Effector memory CD8-positive, alpha-beta T cell (primary cell): ENCODE measurements around the gene PJVK.

Experiments used
- ATAC-seq: fragments of 150-1000 bp; cut with Tn5 transposase; replicated peaks from 2 replicates; pipeline ENCODE4 v1.10.0; 2021; ENCODE audit warnings: mild to moderate bottlenecking, moderate library complexity
- DNase-seq, 3 experiments: peaks; one replicate each; pipeline ENCODE4 v3.0.0; 2021
- H3K27ac Mint-ChIP-seq, 2 donors: one replicate each; pipeline ENCODE4 v1.8.0; 2022; ENCODE audit warnings: mild to moderate bottlenecking in 2 of 2, mixed read lengths in 2 of 2, moderate library complexity in 2 of 2
- H3K27me3 Mint-ChIP-seq, 2 donors: one replicate each; pipeline ENCODE4 v1.8.0; 2022; ENCODE audit warnings: mixed read lengths in 2 of 2
- H3K36me3 Mint-ChIP-seq: one replicate; pipeline ENCODE4 v1.8.0; 2022; ENCODE audit warnings: mild to moderate bottlenecking, moderate library complexity, mixed read lengths; ENCODE audit not compliant: insufficient read depth
- H3K4me1 Mint-ChIP-seq, 2 donors: one replicate each; pipeline ENCODE4 v1.8.0; 2022; ENCODE audit warnings: low read depth in 2 of 2, mixed read lengths in 2 of 2
- H3K4me3 Mint-ChIP-seq, 2 donors: one replicate each; pipeline ENCODE4 v1.8.0; 2022; ENCODE audit warnings: mild to moderate bottlenecking in 2 of 2, mixed read lengths in 2 of 2, moderate library complexity in 2 of 2
- H3K9me3 Mint-ChIP-seq, 2 donors: one replicate each; pipeline ENCODE4 v1.8.0; 2022; ENCODE audit warnings: mixed read lengths in 2 of 2

Gene PJVK

GRCh38 chr2:178506949-178507348, 55.8 kb downstream of the PJVK start:
- Mint-ChIP-seq H3K9me3 (no peaks in the 10 kb centered on the region), H3K4me3 (no peak overlapping the region), H3K27me3 (no peaks in the 10 kb centered on the region), H3K4me1 (peaks cover 0 to 4% of the 10 kb centered on the region in 2 donors), H3K27ac (peak overlapping the region; percentile 15 to 62), H3K36me3 (peaks cover 51% of the 10 kb centered on the region)
- ATAC-seq (no peak), DNase-seq (no peak)

- Mint-ChIP-seq H3K9me3 (no peaks in the 10 kb centered on the region), H3K4me1 (peaks cover 4 to 7% of the 10 kb centered on the region in 2 donors), H3K36me3 (peaks cover 34% of the 10 kb centered on the region), H3K27ac (peak overlapping the region in 1 of 2 donors; percentile 63), H3K4me3 (no peak overlapping the region), H3K27me3 (no peaks in the 10 kb centered on the region)
- DNase-seq (no peak), ATAC-seq (no peak)
Observed at GRCh38 chr2:178508646-178509045, 57.5 kb downstream of the PJVK start.

GRCh38 chr2:178510384-178510783, 59.2 kb downstream of the PJVK start:
- DNase-seq (no peak), ATAC-seq (no peak)
- peaks cover 8 to 10% of the 10 kb centered on the region in 2 donors for H3K4me1 Mint-ChIP-seq
- H3K27ac Mint-ChIP-seq: no peak overlapping the region
- H3K27me3 Mint-ChIP-seq: no peaks in the 10 kb centered on the region
- H3K36me3 Mint-ChIP-seq: peaks cover 28% of the 10 kb centered on the region
- no peak overlapping the region for H3K4me3 Mint-ChIP-seq
- H3K9me3 Mint-ChIP-seq: no peaks in the 10 kb centered on the region
